Left ventricle myocardium inferior (tissue), 1 donor: ENCODE results near the gene RIMKLA. TPM values are rescaled to one million over a fixed set of nuclear protein-coding genes. Genes with fewer than 3 reads are reported as not detected.

Experiments used
- DNase-seq: peaks from one replicate; pipeline ENCODE4 v3.0.0-alpha.2; 2020
- H3K27ac ChIP-seq: fragments of 200-600 bp; replicated peaks from 2 replicates; pipeline ENCODE4 v1.8.0; 2021
- H3K27me3 ChIP-seq: fragments of 200-600 bp; 2 replicates; pipeline ENCODE4 v1.8.0; 2021; ENCODE audit warnings: low read depth
- H3K36me3 ChIP-seq: fragments of 200-600 bp; 2 replicates; pipeline ENCODE4 v1.8.0; 2021
- H3K4me1 ChIP-seq: fragments of 200-600 bp; 2 replicates; pipeline ENCODE4 v1.8.0; 2021
- H3K4me3 ChIP-seq: fragments of 200-600 bp; 2 replicates; pipeline ENCODE4 v1.8.0; 2021; ENCODE audit warnings: mild to moderate bottlenecking, moderate library complexity
- H3K9me3 ChIP-seq: fragments of 200-600 bp; replicated peaks from 2 replicates; pipeline ENCODE4 v1.8.0; 2021
- CTCF ChIP-seq: fragments of 200-600 bp; IDR thresholded peaks from 2 replicates; pipeline ENCODE4 v1.8.0; 2021; ENCODE audit warnings: antibody characterized with exemption, mild to moderate bottlenecking, borderline replicate concordance
- intact Hi-C: fragments of 100-400 bp; cut with micrococcal nuclease; formaldehyde crosslinking; loops from one replicate; pipeline ENCODE4 v1.11.0; 2022
- total RNA-seq: library from RNA; stranded (reverse); fragmentation: NEBNext Ultra II Directional; extraction: Animal tissue kit (Norgen Biotek cat#: 25700); gene quantifications from one replicate; pipeline ENCODE4 v1.2.1, GENCODE V29; 2021
- donor health status: DM: no; HTN: yes; CAD: no; lungs with severe emphysema.

RIMKLA gene
- total RNA-seq, 1 donor from 2014 or later = 10.2 TPM

- DNase-seq = no peak
- no peak for TF ChIP-seq CTCF
- intact Hi-C loops = no loop called here
- Histone ChIP-seq H3K36me3 (no peaks in the 10 kb centered on the region), H3K4me3 (no peak overlapping the region), H3K9me3 (no peaks in the 10 kb centered on the region), H3K4me1 (no peaks in the 10 kb centered on the region), H3K27ac (no peak overlapping the region), H3K27me3 (no peaks in the 10 kb centered on the region)
Observed at GRCh38 chr1:42439940-42440339, 59.3 kb downstream of the RIMKLA start.

GRCh38 chr1:42442662-42443061, 62.1 kb downstream of the RIMKLA start:
- DNase-seq = no peak
- no peak overlapping the region for H3K27ac ChIP-seq
- H3K4me3 ChIP-seq = no peak overlapping the region
- intact Hi-C loops = no loop called here
- no peak for TF ChIP-seq CTCF
- H3K27me3 ChIP-seq = no peaks in the 10 kb centered on the region
- no peaks in the 10 kb centered on the region for H3K4me1 ChIP-seq
- no peaks in the 10 kb centered on the region for H3K36me3 ChIP-seq
- H3K9me3 ChIP-seq = no peaks in the 10 kb centered on the region

GRCh38 chr1:42449256-42449655, 68.7 kb downstream of the RIMKLA start:
- no peak for DNase-seq
- Histone ChIP-seq H3K4me1 (no peaks in the 10 kb centered on the region), H3K9me3 (no peaks in the 10 kb centered on the region), H3K36me3 (no peaks in the 10 kb centered on the region), H3K27ac (no peak overlapping the region), H3K4me3 (no peak overlapping the region), H3K27me3 (no peaks in the 10 kb centered on the region)
- no peak for TF ChIP-seq CTCF
- intact Hi-C loops = no loop called here

GRCh38 chr1:42450061-42450460, 69.5 kb downstream of the RIMKLA start:
- intact Hi-C loops = loop anchor here (10.0 kb wide), 1 partner anchor 115 kb away; the partner anchor contains the start of gene FOXJ3
- no peak overlapping the region for H3K27ac ChIP-seq
- no peaks in the 10 kb centered on the region for H3K27me3 ChIP-seq
- no peak for DNase-seq
- no peaks in the 10 kb centered on the region for H3K9me3 ChIP-seq
- no peaks in the 10 kb centered on the region for H3K36me3 ChIP-seq
- TF ChIP-seq CTCF = no peak
- H3K4me3 ChIP-seq = no peak overlapping the region
- H3K4me1 ChIP-seq = no peaks in the 10 kb centered on the region

GRCh38 chr1:42453386-42453785, 72.8 kb downstream of the RIMKLA start:
- H3K4me3 ChIP-seq = no peak overlapping the region
- no peaks in the 10 kb centered on the region for H3K9me3 ChIP-seq
- no peak for TF ChIP-seq CTCF
- H3K27ac ChIP-seq = no peak overlapping the region
- peaks cover 30% of the 10 kb centered on the region for H3K4me1 ChIP-seq
- intact Hi-C loops = loop anchor here (10.0 kb wide), 1 partner anchor 119 kb away; the partner anchor contains the start of gene FOXJ3
- H3K27me3 ChIP-seq = no peaks in the 10 kb centered on the region
- no peak for DNase-seq
- no peaks in the 10 kb centered on the region for H3K36me3 ChIP-seq
